ENCODE data around the gene ATP13A4.
"Not testable (repeated sequence)": the region's sequence is repeated elsewhere in the genome, so short reads cannot be mapped to it uniquely, and the experiment has no call there.

Gene ATP13A4

GRCh38 chr3:193553586-193553985 is 1.1 kb downstream of the ATP13A4 start:
- no peak for DNase-seq

DNA sequence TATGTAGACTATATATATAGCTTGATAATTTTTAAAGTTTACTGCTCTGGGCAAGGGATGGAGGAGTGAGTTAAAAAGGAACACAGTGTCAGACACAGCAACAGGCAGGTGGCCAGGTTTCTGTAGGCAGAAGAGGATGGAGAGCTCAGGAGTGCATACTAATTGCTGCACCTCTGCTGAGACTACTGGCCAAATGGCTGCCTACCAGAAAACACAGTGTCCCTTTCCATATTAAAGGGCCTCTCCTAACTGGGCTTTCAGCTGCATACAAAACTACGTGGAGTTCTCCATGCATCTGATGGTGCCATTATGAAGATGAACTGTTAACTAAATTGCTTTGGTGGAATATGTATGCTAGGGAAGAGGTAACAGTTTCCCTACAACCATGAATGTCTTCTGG is 1.8 kb downstream of the ATP13A4 start:
- no peak for DNase-seq

DNA sequence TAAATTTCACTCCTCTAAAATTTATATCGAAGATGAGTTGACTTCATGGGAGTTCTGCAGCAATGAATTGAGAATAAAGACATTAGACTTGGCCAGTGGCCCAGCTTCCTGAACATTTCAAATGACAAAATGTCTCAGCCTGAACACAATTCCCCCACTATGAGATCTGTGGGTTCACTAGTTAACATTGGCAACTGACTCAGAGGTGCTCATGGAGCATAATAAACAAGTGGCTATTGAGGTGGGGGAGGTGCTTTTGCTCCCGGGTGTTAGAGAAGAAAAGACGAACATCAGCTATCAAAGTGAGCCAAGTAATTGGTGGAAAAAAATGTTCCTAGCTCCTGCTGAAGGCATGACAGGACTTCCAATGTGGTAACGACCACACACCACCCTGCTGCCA is 6.3 kb downstream of the ATP13A4 start:
- no peak for DNase-seq

GRCh38 chr3:193546129-193546528 is 8.6 kb downstream of the ATP13A4 start:
- DNase-seq, result no peak

DNA sequence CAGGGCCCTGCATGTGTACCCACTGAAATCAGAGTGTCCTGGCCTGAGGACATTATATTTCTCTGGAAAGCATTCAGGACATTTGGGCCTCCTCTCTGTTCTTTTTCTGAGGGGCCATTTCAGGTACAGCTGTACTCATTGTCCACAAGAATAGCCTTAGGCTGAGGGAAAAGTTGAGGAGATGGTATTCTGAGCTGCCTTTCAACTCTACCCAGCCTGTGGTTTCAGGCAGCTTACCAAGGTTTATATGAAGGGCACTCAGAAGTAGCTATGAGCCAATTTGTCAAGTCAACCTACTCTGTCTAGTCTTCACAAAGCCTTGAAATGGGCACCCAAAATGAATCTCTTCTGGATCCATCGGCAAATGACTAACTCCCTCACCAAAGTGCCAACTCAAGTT is 9.4 kb downstream of the ATP13A4 start:
- no peak for DNase-seq

GRCh38 chr3:193544289-193544688 is 10.4 kb downstream of the ATP13A4 start:
- no peak for DNase-seq

DNA sequence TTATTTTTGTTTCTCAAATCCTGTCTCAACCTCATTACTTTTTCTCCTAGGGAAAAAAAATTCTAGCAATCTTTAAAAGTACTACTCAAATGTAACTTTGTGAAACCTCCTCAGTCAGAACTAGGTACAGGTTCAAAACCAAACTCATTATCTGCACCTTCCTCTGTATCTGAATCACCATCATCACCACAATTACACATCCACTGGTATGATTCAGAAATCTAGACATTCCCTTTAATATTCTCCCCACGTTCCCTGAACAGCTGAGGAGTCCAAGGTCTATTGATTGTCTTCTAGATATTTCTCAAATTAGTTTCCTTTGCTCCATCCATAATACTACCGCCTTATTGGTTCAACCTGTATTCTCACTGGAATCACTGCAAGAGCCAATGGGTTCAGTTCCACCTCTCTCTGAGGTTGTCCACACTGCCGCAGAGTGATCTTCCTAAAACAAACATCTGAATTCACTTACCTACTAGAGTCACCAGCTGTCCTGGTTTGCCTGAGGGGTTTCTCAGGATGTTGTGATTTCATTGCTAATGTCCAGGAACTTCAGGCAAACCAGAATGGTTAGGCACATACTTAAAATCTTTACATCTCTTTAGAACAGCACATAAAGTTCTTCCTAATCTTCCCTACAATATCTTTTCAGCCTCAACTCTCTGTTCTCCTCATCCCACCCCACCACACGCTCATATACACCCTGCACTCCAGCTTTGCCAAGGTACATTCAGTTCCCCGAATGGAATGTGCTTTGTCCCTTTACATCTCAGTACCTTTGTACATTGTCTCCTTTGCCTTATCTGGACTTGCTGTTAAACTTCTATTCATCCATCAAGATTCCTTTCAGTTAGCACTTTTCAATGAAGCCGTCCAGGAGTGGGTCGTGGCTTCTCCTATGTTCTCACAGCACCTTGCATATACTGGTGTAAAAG is 24.2 kb downstream of the ATP13A4 start:
- no peak for DNase-seq

DNA sequence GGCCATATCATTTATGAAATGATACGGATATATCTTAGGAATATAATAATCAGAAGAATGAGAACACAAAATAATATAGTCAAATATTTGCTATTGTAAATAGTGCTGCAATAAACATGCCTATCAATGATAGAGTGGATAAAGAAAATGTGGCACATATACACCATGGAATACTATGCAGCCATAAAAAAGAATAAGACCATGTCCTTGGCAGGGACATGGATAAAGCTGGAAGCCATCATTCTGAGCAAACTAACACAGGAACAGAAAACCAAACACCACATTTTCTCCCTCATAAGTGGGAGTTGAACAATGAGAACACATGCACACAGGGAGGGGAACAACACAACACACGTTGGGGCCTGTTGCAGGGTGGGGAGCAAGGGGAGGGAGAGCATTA is 28.6 kb downstream of the ATP13A4 start:
- DNase-seq, result not testable (repeated sequence)

GRCh38 chr3:193522473-193522872 is 32.2 kb downstream of the ATP13A4 start:
- DNase-seq, result no peak

DNA sequence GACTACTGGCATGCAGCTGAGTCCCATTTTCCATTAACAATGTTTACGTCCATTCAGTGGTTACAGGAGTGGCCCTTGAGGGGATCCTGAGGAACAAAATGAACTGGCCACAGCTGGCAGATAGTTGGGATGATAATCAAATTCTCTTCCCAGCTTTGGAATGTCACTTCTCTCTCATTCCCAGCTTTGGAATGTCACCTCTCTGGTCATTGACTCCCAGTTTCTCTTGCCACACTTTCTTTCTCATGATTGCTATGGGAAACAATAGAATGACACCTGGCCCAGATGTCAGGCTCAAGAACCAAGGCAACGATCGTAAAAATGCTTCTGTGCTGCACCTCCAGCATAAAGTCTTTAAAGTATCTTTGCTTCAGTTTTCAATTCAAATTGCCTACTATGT is 34.0 kb downstream of the ATP13A4 start:
- DNase-seq, result no peak

DNA sequence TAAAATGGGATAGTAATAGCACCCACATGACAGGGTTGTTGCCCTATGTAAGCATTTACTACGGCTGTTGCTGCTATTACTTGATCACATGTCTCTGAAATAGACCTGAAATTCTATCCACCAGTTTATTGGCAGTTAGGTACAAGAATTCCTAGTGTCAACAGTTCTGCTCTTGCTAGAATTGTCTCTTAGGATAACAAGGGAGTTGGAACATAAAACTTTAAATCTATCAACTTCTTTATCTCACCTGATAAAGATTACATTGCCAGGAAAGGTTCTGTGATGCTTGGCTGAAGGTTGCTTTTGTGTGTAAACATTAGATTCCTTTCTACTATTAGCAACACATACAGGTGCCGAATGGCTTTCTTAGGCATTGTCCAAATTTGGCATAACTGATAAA is 38.7 kb downstream of the ATP13A4 start:
- no peak for DNase-seq

GRCh38 chr3:193510154-193510553 is 44.5 kb downstream of the ATP13A4 start:
- DNase-seq, result peak; percentile 58

DNA sequence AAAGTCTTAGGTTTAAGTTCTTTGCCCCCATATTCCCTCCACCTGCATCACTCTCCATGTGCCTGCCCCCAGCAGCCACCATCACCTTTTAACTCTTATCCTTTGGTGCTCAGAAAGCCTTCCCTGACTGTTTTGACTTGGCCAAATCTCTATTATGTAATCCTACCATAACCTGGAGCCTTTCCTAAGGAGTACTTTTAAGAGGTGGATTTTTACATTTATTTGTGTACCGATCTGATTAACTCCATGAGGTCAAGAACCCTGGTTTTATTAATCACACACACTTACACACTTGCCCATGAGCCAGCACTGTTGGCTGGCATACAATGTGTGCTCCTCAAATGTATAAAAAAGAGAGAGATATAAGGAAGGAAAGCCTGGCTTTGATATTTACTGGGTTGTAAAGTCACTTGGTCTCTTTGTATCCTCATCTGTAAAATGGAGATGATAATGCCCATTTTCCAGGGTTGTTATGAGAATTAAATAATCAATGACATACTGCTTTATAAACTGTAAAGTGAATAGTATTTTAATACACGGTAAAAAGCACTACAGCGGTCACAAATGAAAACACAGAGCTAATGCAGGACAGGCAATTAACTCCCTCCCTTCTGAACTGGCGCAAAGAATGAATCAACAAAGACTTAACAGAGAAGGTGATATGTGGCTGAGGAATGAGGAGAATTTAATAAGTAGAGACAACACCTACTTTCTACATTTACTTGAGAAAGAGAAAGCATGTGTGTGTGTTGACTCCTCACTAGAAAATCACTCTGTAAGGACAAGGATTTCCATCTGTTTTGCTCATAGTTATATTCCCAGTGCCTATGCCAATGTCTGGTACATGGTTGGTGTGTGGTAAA is 45.4 kb downstream of the ATP13A4 start:
- DNase-seq, result no peak

DNA sequence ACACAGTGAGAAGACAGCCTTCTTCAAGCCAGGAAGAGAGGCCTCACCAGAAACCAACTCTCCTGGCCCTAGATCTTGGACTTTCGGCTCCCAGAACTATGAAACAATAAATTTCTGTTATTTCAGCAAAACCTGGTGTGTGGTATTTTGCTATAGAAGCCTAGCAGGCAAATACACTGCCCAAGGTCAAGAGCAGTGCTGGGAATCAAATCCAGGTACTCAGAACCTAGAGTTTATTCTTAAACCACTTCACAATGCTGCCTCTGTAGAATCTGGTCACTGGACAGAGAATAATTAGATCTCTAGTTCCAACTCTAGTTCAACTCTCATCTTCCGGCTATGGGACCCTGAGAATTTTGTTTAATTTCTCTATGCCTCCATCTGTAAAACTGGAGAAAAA is 46.6 kb downstream of the ATP13A4 start:
- no peak for DNase-seq

DNA sequence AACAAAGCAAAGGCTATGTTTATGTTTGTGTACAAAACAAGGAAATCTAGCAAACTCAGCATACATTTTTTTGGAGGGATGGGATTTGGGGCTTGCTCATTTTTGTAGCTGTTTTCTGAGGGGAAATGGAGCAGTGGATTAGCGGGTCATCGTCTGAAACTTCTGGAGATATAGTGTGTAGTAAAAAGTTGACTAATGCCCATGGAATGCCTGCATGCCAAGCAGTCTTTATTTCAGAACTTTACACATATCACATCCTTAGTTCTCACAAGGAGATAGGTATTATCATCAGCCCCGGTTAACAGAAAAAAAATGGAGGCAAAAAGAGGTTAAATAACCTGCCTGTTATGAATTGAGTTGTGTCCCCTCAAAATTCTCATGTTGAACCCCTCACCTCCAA is 47.1 kb downstream of the ATP13A4 start:
- no peak for DNase-seq

DNA sequence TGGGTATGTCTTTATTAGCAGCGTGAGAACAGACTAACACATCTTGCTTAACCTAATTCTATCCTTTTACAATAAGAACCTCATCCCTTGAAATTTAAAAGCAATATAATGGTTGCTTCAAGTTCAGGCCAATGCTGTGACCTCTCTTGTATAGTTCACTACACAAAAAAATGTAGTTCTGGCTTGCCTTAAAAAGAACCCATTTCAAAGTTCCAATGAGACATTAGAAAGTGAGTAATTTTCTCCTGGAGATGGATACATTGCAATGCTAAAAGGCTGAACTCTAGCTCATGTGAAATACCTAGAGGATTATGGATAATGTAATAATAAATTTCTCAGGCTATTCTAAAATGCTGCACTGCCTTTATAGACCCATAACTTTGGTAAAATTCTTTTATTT is 47.8 kb downstream of the ATP13A4 start:
- no peak for DNase-seq

DNA sequence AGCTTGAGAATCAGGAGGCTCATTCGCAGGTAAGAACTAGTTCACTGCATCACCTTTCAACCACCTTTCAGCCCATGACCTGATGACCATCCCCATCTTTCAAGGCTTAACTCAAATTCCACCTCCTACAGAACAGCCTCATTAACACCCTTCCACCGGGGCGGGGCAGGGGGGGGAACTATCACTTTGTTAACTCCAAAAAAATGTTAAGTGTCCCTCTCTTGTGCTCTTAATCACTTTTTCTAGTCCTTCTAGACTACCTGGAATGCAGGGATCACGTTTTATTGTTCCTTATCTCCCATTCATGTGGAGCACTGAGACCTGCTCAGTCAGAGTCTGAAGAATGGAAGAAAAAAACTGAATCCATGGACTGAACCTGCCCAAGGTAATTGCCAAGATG is 51.8 kb downstream of the ATP13A4 start:
- no peak for DNase-seq

GRCh38 chr3:193499801-193500485 is 54.8 kb downstream of the ATP13A4 start:
- no peak for DNase-seq

GRCh38 chr3:193499136-193499770 is 55.4 kb downstream of the ATP13A4 start:
- no peak for DNase-seq

GRCh38 chr3:193498215-193498614 is 56.5 kb downstream of the ATP13A4 start:
- DNase-seq, result no peak

DNA sequence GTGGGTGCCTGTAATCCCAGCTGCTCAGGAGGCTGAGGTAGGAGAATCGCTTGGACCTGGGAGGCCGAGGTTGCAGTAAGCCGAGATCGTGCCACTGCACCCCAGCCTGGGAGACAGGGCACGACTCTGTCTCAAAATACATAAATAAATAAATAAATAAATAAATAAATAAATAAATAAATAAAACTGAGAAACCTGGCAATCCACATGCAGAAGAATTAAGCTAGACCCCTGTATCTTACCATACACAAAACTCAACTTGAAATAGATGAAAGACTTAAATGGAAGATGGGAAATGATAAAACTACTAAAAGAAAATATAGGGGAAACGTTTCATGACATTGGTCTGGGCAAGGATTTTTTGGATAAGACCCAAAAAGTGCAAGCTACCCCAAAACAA is 58.0 kb downstream of the ATP13A4 start:
- DNase-seq, result no peak

DNA sequence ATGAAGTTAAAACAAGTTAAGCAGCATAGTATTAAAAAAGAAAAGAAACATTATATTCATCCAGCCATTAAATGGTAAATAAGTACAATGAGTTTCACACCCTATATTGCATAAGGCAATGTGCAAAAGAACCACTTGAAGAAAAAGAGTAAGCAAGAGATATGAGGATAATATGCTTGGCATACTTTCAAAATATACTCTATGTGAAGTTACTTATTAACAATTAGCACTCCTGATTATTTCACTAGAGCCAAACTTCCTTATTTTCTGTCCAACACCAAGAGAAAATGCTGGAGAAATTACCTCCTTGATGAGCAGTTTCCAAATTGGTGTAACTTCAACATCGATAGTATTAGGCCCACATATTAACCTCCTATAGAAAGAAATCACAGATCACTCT is 63.7 kb downstream of the ATP13A4 start:
- no peak for DNase-seq

- no peak for DNase-seq
Observed at GRCh38 chr3:193490580-193490979, 64.1 kb downstream of the ATP13A4 start.

Data from NCI-H526 treated with DMSO at 0.1 percent for 48 hours (cell line).